Bronchial epithelial cell (primary cell): ENCODE results near the gene FOXM1. TPM values are rescaled to one million over a fixed set of nuclear protein-coding genes. Genes with fewer than 3 reads are reported as not detected.

ENCODE experiments used
- DNase-seq: peaks from one replicate; pipeline ENCODE4 v3.0.0-alpha.2; 2010; ENCODE audit warnings: low read depth
- FAIRE-seq: peaks from 2 replicates; lab custom pipeline; 2011; peaks lifted over from hg19 to GRCh38; lab: Jason Lieb, UNC
- H3K27me3 ChIP-seq: 2 replicates; pipeline ENCODE4 v1.5.1; 2011; ENCODE audit warnings: low read length; ENCODE audit not compliant: control insufficient read depth, insufficient read depth
- H3K36me3 ChIP-seq: 2 replicates; pipeline ENCODE4 v1.5.1; 2011; ENCODE audit warnings: low read length; ENCODE audit not compliant: control insufficient read depth, insufficient read depth
- H3K4me3 ChIP-seq: 2 replicates; pipeline ENCODE4 v1.5.1; 2011; ENCODE audit warnings: mild to moderate bottlenecking, low read depth, low read length, control low read depth
- CTCF ChIP-seq: IDR thresholded peaks from 2 replicates; pipeline ENCODE4 v1.5.1; 2011; ENCODE audit warnings: mild to moderate bottlenecking, moderate library complexity, low read length, control low read depth, inconsistent platforms; ENCODE audit not compliant: insufficient read depth, severe bottlenecking
- total RNA-seq: library from RNA; depleted of rRNA; stranded (reverse); fragments of >200 nt; gene quantifications from 2 replicates; pipeline ENCODE4 v1.2.1, GENCODE V29; 2014

Gene FOXM1
- total RNA-seq, 1 donor from 2014 or later, result 0.79 TPM

- FAIRE-seq (no peak), DNase-seq (peak; percentile 89)
- no peaks in the 10 kb centered on the region for H3K27me3 ChIP-seq
- TF ChIP-seq CTCF, result peak; percentile 24
- H3K36me3 ChIP-seq, result peaks cover 1% of the 10 kb centered on the region
- H3K4me3 ChIP-seq, result peak within 1 kb of the TSS; percentile 99
Observed at GRCh38 chr12:2890388-2891239, 13.6 kb upstream of the FOXM1 start, which contains the start of gene TULP3. Gene TULP3 (plus strand): TSS chr12:2890891. CDS start chr12:2890948, 57 bp downstream.

- DNase-seq, result no peak
- TF ChIP-seq CTCF, result no peak
- no peak for FAIRE-seq
- peaks cover 1% of the 10 kb centered on the region for H3K36me3 ChIP-seq
- H3K27me3 ChIP-seq, result no peaks in the 10 kb centered on the region
- H3K4me3 ChIP-seq, result peak overlapping the region; percentile 99
Observed at GRCh38 chr12:2890001-2890387, 13.0 kb upstream of the FOXM1 start.

DNA sequence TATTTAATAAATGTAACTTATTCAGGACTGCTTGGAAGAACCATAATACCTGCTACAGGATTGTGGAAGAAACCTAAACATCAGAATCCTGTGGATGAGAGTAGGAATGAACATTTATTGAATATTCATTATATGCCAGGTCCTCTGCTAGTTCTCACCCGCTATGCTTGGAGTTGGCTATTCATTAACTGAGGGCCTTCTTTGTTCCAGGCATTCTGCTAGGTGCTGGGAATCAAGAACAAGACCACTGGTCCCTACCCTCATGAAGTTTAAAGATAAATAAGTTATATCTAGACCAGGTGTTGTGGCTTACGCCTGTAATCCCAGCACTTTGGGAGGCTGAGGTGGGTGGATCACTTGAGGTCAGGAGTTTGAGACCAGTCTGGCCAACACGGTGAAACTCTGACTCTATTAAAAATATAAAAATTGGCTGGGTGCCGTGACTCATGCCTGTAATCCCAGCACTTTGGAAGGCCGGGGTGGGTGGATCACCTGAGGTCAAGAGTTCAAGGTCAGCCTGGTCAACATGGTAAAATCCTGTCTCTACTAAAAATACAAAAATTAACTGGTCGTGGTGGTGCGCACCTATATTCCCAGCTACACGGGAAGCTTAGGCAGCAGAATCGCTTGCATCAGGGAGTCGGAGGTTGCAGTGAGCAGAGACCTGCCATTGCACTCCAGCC is 9.9 kb upstream of the FOXM1 start:
- Histone ChIP-seq H3K36me3 (peaks cover 1% of the 10 kb centered on the region), H3K4me3 (no peak overlapping the region), H3K27me3 (no peaks in the 10 kb centered on the region)
- no peak for FAIRE-seq
- no peak for DNase-seq
- TF ChIP-seq CTCF, result no peak

- FAIRE-seq, result no peak
- H3K36me3 ChIP-seq, result peaks cover 1% of the 10 kb centered on the region
Observed at GRCh38 chr12:2884810-2885209, 7.8 kb upstream of the FOXM1 start.

DNA sequence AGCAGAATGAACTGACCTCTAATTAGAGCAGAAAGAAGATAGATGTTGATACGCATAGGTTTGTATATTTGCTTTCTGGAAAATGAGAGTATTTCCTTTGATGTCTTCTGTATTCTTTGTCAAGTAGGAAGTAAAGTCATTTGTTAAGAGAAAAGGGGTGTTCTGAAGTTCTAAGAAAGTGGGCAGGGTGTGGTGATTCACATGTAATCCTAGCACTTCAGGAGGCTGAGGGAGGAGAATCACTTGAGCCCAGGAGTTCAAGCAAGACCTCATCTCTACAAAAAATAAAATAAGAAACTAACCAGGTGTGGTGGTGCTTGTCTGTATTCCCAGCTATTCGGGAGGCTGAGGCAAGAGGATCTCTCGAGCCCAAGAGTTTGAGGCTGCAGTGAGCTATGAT is 2.9 kb upstream of the FOXM1 start:
- no peak for DNase-seq
- no peak for TF ChIP-seq CTCF
- no peak for FAIRE-seq
- Histone ChIP-seq H3K4me3 (no peak overlapping the region), H3K27me3 (no peaks in the 10 kb centered on the region), H3K36me3 (no peaks in the 10 kb centered on the region)

More at GRCh38 chr12:2884810-2885209, 7.8 kb upstream of the FOXM1 start:
- H3K27me3 ChIP-seq, result no peaks in the 10 kb centered on the region
- H3K4me3 ChIP-seq, result no peak overlapping the region
- no peak for TF ChIP-seq CTCF
- DNase-seq, result no peak
